Neutrophil (primary cell): Measurements from ENCODE around the gene NIPSNAP2.
"Not testable (repeated sequence)": the region's sequence is repeated elsewhere in the genome, so short reads cannot be mapped to it uniquely, and the experiment has no call there.

Source experiments
- H3K27ac ChIP-seq: fragments of 200-600 bp; sonication (generic); 2 replicates; pipeline ENCODE4 v1.5.1; 2016; ENCODE audit warnings: mild to moderate bottlenecking, moderate library complexity
- H3K27me3 ChIP-seq: fragments of 200-600 bp; sonication (generic); 2 replicates; pipeline ENCODE4 v1.6.0; 2016; ENCODE audit warnings: mild to moderate bottlenecking
- H3K36me3 ChIP-seq: fragments of 200-600 bp; sonication (generic); 2 replicates; pipeline ENCODE4 v1.5.1; 2017
- H3K4me1 ChIP-seq, 2 experiments: fragments of 200-600 bp in 1 of 2; sonication (generic) in 1 of 2; 1 replicate in 1 of 2; 2 replicates in 1 of 2; pipeline versions ENCODE4 v1.5.1 to v1.6.1; 2013 to 2016; ENCODE audit warnings: low read depth in 1 of 2, low read length in 1 of 2, mild to moderate bottlenecking in 1 of 2, moderate library complexity in 1 of 2; ENCODE audit not compliant: control insufficient read depth in 1 of 2, insufficient read depth in 1 of 2
- H3K4me3 ChIP-seq, 2 experiments: fragments of 200-600 bp in 1 of 2; sonication (generic) in 1 of 2; 1 replicate in 1 of 2; 2 replicates in 1 of 2; pipeline ENCODE4 v1.5.1; 2013 to 2016; ENCODE audit warnings: low read depth in 1 of 2, low read length in 1 of 2, mild to moderate bottlenecking in 1 of 2, moderate library complexity in 1 of 2
- H3K9me3 ChIP-seq: fragments of 200-600 bp; sonication (generic); 2 replicates; pipeline ENCODE4 v1.5.1; 2016
- TF ChIP-seq, protein P1 (sequence below): fragments of 200-600 bp; sonication (generic); IDR thresholded peaks from 2 replicates; pipeline ENCODE4 v1.5.1; 2016; ENCODE audit warnings: antibody characterized with exemption

NIPSNAP2 gene

DNA sequence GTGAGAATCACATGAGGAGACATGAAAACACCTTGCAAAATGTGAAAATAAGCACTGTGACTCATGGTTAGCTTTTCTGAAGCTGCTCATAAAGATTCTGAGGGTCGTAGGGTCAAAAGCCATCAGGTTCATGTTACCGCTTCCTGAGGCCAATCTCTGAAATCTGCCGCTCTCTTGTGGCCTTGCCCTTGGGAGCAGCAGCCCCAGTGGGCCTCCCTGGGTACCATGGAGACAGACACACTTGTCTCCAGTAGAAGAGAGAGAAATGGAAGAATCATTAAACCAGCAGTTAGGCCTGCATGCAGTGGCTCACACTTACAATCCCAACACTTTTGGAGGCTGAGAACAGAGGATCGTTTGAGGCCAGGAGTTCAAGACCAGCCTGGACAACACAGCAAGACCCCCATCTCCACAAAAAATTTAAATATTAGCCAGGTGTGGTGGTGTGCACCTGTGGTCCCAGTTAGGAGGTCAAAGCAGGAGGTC, 42.8 kb downstream of the NIPSNAP2 start:
- H3K36me3 ChIP-seq = no peaks in the 10 kb centered on the region
- no peaks in the 10 kb centered on the region for H3K4me1 ChIP-seq
- no peak overlapping the region for H3K4me3 ChIP-seq
- H3K27me3 ChIP-seq = no peaks in the 10 kb centered on the region
- H3K27ac ChIP-seq = no peak overlapping the region
- H3K9me3 ChIP-seq = no peaks in the 10 kb centered on the region
- TF ChIP-seq, protein P1, sequence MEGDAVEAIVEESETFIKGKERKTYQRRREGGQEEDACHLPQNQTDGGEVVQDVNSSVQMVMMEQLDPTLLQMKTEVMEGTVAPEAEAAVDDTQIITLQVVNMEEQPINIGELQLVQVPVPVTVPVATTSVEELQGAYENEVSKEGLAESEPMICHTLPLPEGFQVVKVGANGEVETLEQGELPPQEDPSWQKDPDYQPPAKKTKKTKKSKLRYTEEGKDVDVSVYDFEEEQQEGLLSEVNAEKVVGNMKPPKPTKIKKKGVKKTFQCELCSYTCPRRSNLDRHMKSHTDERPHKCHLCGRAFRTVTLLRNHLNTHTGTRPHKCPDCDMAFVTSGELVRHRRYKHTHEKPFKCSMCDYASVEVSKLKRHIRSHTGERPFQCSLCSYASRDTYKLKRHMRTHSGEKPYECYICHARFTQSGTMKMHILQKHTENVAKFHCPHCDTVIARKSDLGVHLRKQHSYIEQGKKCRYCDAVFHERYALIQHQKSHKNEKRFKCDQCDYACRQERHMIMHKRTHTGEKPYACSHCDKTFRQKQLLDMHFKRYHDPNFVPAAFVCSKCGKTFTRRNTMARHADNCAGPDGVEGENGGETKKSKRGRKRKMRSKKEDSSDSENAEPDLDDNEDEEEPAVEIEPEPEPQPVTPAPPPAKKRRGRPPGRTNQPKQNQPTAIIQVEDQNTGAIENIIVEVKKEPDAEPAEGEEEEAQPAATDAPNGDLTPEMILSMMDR = no peak

DNA sequence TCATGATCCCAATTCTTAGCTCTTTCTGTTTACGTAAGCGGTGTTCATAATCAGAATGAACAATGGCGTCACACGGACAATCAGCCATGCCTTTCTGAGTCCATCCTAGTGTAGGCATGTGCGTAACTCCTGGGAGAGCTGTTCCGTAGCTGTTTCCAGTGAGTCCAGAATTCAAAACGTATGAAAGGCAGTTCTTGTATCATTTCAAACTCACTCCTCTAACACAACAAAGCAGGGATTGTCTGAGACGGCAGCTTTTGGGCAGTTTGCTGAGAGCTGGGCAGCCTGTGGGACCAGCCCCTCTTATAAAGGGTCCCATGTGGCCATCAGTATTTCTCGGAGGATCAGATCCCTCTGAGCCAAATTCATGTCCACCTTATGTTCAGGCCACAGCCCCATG, 43.5 kb downstream of the NIPSNAP2 start:
- Histone ChIP-seq H3K9me3 (no peaks in the 10 kb centered on the region), H3K36me3 (no peaks in the 10 kb centered on the region), H3K27me3 (no peaks in the 10 kb centered on the region), H3K27ac (no peak overlapping the region), H3K4me3 (no peak overlapping the region), H3K4me1 (no peaks in the 10 kb centered on the region)
- TF ChIP-seq, protein P1 = no peak

DNA sequence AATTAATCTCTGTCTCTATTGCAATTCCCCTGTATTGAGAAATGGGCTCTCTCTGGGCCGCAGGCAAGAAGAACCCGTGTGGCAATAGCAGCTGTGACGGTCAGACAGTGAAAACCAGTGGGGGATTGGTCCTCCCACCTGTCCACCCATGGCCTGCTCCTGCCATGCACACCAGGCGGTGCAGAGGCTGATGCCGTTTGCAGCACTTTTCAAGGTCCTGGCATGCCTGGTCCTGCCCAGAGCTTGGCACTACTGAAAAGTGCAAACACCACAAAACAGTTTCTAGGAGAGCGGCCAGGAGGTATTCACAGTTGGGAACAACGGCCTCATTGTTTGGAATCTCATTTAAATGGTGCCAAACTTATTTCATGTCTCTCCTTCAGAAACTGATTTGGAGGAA, 45.3 kb downstream of the NIPSNAP2 start:
- H3K27ac ChIP-seq = no peak overlapping the region
- no peaks in the 10 kb centered on the region for H3K36me3 ChIP-seq
- TF ChIP-seq, protein P1 = no peak
- no peaks in the 10 kb centered on the region for H3K9me3 ChIP-seq
- no peaks in the 10 kb centered on the region for H3K4me1 ChIP-seq
- no peaks in the 10 kb centered on the region for H3K27me3 ChIP-seq
- no peak overlapping the region for H3K4me3 ChIP-seq

DNA sequence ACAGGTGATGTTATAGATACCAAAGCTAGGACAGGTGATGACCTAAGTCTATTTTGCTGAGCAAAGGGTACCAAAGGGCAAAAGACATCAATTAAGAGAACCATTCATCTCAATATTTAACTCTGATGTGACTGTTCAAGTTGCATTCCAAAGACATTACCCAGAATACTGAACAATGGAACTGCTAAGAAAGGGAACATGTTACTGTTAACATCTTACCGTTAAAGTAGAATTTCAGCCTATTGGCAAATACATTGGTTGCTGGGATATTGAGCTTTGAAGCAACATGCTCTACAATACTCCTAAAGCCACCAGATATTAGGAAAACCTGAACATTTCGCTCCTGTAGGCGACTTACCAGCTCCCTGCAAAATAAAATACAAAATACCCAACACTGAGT, 52.6 kb downstream of the NIPSNAP2 start:
- not testable (repeated sequence) for H3K36me3 ChIP-seq, H3K27ac ChIP-seq, H3K9me3 ChIP-seq, H3K4me1 ChIP-seq, H3K4me3 ChIP-seq, H3K27me3 ChIP-seq

DNA sequence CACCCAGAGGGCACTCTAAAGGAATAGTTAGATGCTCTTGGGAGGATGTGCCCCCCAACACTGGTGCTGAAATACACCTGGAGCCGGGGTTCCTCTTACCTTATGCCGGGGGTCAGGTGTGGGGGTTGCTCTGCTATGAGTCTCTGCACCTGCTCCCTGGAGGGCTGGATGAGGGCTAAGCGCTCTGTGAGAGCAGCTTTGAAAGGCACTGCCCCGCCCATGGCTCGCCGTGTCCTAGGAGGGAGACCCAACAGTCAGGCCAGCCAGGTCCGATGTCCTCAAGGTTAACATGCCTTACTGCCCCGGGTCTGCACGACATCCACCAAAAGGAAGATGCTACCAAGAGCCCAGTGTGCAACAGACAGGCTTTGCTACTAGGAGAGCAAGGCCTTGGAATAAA, 55.1 kb downstream of the NIPSNAP2 start:
- TF ChIP-seq, protein P1 = no peak
- H3K9me3 ChIP-seq = no peaks in the 10 kb centered on the region
- H3K4me1 ChIP-seq = no peaks in the 10 kb centered on the region
- H3K4me3 ChIP-seq = no peak overlapping the region
- H3K36me3 ChIP-seq = no peaks in the 10 kb centered on the region
- no peak overlapping the region for H3K27ac ChIP-seq
- no peaks in the 10 kb centered on the region for H3K27me3 ChIP-seq

DNA sequence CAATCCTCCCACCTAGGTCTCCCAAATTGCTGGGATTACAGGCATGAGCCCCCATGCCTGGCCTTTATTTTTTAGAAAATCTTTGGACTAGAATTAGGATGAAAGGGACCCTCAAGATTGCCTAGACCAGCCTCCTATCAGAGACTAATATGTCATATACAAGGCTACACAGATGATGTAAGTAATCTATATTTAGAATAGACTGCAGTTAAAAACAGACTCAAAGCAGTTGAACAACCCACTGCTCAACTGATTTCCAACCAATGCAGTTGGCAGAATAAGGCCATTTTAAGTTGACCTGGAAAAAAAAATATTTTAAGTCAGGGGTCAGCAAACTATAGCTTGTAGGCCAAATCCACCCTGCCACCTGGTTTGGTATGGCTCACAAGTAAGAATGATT, 59.1 kb downstream of the NIPSNAP2 start:
- H3K9me3 ChIP-seq = no peaks in the 10 kb centered on the region
- no peak overlapping the region for H3K27ac ChIP-seq
- H3K27me3 ChIP-seq = no peaks in the 10 kb centered on the region
- TF ChIP-seq, protein P1 = no peak
- no peaks in the 10 kb centered on the region for H3K36me3 ChIP-seq
- no peak overlapping the region for H3K4me3 ChIP-seq
- no peaks in the 10 kb centered on the region for H3K4me1 ChIP-seq
